ENCODE results near the gene SEPTIN6. TPM values are rescaled to one million over a fixed set of nuclear protein-coding genes. Genes with fewer than 3 reads are reported as not detected.

The SEPTIN6 gene
- total RNA-seq, 1 experiment from 2014 or later, result 62.9 TPM

DNA sequence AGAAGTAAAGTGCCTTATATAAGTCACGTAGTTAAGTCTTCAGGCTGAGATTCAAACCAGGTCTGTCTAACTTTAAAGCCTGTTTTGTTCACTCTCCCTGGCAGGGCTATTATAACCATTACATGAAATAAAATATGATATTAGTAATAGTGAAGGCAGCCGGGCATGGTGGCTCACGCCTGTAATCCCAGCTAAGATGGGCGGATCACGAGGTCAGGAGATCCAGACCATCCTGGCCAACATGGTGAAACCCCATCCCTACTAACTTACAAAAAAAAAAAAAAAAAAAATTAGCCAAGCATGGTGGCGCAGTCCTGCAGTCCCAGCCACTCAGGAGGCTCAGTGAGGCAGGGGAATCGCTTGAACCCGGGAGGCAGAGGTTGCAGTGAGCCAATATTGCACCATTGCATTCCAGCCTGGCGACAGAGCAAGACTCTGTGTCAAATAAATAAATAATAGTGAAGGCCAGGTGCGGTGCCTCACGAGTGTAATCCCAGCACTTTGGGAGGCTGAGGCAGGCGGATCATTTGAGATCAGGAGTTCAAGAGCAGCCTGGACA, 43.3 kb upstream of the SEPTIN6 start:
- TF ChIP-seq PRRX2 (CRISPR knock-in tag; IDR thresholded peaks at IDR 0.05) (no peak), GABPB1 (CRISPR knock-in tag; IDR thresholded peaks at IDR 0.05) (peak; percentile 46; the same call in 1 of the 2 replicates)
- H3K9me3 Mint-ChIP-seq, result no peaks in the 10 kb centered on the region
- H3K4me1 Mint-ChIP-seq, result no peaks in the 10 kb centered on the region
- DNase-seq (ENCODE audit: low spot score) (no peak), ATAC-seq (no peak)
- H3K27ac Mint-ChIP-seq, result no peak overlapping the region
- ChIA-PET CTCF (interaction anchor here (0.6 to 1.6 kb wide), 2 partner anchors 101 to 169 kb away, joined by 3 read pairs; no protein-coding TSS in a partner anchor), POLR2A (no interaction called here)
- no peak overlapping the region for H3K4me3 Mint-ChIP-seq
- no peaks in the 10 kb centered on the region; the same call in 1 of the 2 replicates for H3K27me3 Mint-ChIP-seq (ENCODE audit: low read depth)
- H3K36me3 Mint-ChIP-seq, result no peaks in the 10 kb centered on the region

DNA sequence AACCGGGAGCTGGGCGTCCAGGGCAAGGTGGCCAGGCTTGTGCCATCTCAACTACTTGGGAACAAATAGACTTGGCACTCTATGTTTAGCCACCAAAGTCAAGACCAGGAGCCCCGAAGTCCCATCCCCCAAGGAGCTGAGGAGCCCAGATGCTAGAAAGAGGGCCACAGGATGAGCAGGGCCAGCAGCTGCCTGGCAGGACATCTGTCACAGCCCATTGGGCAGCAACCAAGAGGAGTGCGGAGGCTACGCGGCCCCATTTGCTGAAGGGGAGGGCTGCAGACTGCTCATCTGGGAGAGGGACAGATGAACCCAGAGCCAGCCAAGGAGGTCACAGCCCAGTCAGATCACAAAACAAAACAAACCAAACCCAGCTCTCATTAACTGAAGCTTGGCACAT, 42.5 kb upstream of the SEPTIN6 start:
- CTCF ChIA-PET, result interaction anchor here (0.6 to 1.6 kb wide), 3 partner anchors 100 to 168 kb away, joined by 3 read pairs; partner anchors contain the start of gene UBE2A

DNA sequence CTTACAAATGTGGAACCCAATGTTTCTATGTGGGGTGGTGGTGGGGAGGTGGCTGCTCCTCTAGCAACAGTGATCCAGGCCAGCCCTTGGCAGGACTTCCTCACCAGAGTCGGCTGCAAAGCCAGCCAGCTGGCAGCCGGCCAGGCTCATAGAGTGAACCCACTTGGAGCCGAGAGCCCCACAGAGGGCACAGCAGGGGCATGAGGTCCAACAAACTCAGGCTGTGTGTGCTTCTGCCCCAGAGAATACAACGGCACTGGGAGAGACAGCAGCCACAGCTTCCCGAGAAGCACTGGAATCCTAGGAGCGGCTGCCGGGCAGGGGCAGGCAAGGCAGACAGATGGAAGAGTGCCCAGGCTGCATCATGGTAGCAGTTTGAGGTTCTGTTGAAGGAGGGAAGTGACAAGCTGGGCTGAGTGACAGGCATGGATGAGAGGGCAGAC, 42.0 kb upstream of the SEPTIN6 start:
- ChIA-PET CTCF (interaction anchor here (0.6 to 1.6 kb wide), 3 partner anchors 91 to 252 kb away, joined by 3 to 6 read pairs (median 4); no protein-coding TSS in a partner anchor), POLR2A (no interaction called here)
- Mint-ChIP-seq H3K27me3 (ENCODE audit: low read depth) (no peaks in the 10 kb centered on the region; the same call in 1 of the 2 replicates), H3K27ac (no peak overlapping the region), H3K4me1 (no peaks in the 10 kb centered on the region), H3K4me3 (no peak overlapping the region), H3K9me3 (no peaks in the 10 kb centered on the region), H3K36me3 (no peaks in the 10 kb centered on the region)
- DNase-seq (ENCODE audit: low spot score) (no peak), ATAC-seq (no peak)
- TF ChIP-seq PRRX2 (CRISPR knock-in tag; IDR thresholded peaks at IDR 0.05) (no peak), FOXJ3 (CRISPR knock-in tag; IDR thresholded peaks at IDR 0.05; ENCODE audit: borderline replicate concordance) (no peak), TCF7 (CRISPR knock-in tag; IDR thresholded peaks at IDR 0.05; ENCODE audit: low read depth) (no peak), NR2C2 (CRISPR knock-in tag; IDR thresholded peaks at IDR 0.05) (no peak), CREM (CRISPR knock-in tag; IDR thresholded peaks at IDR 0.05) (no peak), MYBL2 (CRISPR knock-in tag; IDR thresholded peaks at IDR 0.05) (no peak), SMAD4 (CRISPR knock-in tag; IDR thresholded peaks at IDR 0.05) (no peak)
- TF ChIP-seq, protein P1, sequence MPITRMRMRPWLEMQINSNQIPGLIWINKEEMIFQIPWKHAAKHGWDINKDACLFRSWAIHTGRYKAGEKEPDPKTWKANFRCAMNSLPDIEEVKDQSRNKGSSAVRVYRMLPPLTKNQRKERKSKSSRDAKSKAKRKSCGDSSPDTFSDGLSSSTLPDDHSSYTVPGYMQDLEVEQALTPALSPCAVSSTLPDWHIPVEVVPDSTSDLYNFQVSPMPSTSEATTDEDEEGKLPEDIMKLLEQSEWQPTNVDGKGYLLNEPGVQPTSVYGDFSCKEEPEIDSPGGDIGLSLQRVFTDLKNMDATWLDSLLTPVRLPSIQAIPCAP (CRISPR knock-in tag; IDR thresholded peaks at IDR 0.05), result no peak
- TF ChIP-seq, protein P2, sequence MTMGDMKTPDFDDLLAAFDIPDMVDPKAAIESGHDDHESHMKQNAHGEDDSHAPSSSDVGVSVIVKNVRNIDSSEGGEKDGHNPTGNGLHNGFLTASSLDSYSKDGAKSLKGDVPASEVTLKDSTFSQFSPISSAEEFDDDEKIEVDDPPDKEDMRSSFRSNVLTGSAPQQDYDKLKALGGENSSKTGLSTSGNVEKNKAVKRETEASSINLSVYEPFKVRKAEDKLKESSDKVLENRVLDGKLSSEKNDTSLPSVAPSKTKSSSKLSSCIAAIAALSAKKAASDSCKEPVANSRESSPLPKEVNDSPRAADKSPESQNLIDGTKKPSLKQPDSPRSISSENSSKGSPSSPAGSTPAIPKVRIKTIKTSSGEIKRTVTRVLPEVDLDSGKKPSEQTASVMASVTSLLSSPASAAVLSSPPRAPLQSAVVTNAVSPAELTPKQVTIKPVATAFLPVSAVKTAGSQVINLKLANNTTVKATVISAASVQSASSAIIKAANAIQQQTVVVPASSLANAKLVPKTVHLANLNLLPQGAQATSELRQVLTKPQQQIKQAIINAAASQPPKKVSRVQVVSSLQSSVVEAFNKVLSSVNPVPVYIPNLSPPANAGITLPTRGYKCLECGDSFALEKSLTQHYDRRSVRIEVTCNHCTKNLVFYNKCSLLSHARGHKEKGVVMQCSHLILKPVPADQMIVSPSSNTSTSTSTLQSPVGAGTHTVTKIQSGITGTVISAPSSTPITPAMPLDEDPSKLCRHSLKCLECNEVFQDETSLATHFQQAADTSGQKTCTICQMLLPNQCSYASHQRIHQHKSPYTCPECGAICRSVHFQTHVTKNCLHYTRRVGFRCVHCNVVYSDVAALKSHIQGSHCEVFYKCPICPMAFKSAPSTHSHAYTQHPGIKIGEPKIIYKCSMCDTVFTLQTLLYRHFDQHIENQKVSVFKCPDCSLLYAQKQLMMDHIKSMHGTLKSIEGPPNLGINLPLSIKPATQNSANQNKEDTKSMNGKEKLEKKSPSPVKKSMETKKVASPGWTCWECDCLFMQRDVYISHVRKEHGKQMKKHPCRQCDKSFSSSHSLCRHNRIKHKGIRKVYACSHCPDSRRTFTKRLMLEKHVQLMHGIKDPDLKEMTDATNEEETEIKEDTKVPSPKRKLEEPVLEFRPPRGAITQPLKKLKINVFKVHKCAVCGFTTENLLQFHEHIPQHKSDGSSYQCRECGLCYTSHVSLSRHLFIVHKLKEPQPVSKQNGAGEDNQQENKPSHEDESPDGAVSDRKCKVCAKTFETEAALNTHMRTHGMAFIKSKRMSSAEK (CRISPR knock-in tag; IDR thresholded peaks at IDR 0.05; ENCODE audit: borderline replicate concordance), result no peak
- TF ChIP-seq, protein P3, sequence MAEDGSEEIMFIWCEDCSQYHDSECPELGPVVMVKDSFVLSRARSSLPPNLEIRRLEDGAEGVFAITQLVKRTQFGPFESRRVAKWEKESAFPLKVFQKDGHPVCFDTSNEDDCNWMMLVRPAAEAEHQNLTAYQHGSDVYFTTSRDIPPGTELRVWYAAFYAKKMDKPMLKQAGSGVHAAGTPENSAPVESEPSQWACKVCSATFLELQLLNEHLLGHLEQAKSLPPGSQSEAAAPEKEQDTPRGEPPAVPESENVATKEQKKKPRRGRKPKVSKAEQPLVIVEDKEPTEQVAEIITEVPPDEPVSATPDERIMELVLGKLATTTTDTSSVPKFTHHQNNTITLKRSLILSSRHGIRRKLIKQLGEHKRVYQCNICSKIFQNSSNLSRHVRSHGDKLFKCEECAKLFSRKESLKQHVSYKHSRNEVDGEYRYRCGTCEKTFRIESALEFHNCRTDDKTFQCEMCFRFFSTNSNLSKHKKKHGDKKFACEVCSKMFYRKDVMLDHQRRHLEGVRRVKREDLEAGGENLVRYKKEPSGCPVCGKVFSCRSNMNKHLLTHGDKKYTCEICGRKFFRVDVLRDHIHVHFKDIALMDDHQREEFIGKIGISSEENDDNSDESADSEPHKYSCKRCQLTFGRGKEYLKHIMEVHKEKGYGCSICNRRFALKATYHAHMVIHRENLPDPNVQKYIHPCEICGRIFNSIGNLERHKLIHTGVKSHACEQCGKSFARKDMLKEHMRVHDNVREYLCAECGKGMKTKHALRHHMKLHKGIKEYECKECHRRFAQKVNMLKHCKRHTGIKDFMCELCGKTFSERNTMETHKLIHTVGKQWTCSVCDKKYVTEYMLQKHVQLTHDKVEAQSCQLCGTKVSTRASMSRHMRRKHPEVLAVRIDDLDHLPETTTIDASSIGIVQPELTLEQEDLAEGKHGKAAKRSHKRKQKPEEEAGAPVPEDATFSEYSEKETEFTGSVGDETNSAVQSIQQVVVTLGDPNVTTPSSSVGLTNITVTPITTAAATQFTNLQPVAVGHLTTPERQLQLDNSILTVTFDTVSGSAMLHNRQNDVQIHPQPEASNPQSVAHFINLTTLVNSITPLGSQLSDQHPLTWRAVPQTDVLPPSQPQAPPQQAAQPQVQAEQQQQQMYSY (CRISPR knock-in tag; IDR thresholded peaks at IDR 0.05), result no peak

More for the DNA sequence above, 42.5 kb upstream of the SEPTIN6 start:
- Mint-ChIP-seq H3K9me3 (no peaks in the 10 kb centered on the region), H3K27ac (no peak overlapping the region), H3K27me3 (ENCODE audit: low read depth) (no peaks in the 10 kb centered on the region; the same call in 1 of the 2 replicates), H3K4me1 (no peaks in the 10 kb centered on the region), H3K36me3 (no peaks in the 10 kb centered on the region), H3K4me3 (no peak overlapping the region)
- TF ChIP-seq, protein P4, sequence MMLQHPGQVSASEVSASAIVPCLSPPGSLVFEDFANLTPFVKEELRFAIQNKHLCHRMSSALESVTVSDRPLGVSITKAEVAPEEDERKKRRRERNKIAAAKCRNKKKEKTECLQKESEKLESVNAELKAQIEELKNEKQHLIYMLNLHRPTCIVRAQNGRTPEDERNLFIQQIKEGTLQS (CRISPR knock-in tag; conservative IDR thresholded peaks at IDR 0.05), result no peak
- TF ChIP-seq CREM (CRISPR knock-in tag; IDR thresholded peaks at IDR 0.05) (no peak), ZBTB21 (CRISPR knock-in tag; IDR thresholded peaks at IDR 0.05; ENCODE audit: borderline replicate concordance) (no peak), SOX15 (CRISPR knock-in tag; IDR thresholded peaks at IDR 0.05) (no peak), ZNF671 (CRISPR knock-in tag; IDR thresholded peaks at IDR 0.05) (no peak), FOXP1 (CRISPR knock-in tag; IDR thresholded peaks at IDR 0.05; ENCODE audit: borderline replicate concordance) (no peak), SP1 (CRISPR knock-in tag; conservative IDR thresholded peaks at IDR 0.05) (no peak), RORB (CRISPR knock-in tag; IDR thresholded peaks at IDR 0.05) (no peak), MXD4 (CRISPR knock-in tag; IDR thresholded peaks at IDR 0.05; ENCODE audit: borderline replicate concordance) (no peak)
- TF ChIP-seq, protein P5, sequence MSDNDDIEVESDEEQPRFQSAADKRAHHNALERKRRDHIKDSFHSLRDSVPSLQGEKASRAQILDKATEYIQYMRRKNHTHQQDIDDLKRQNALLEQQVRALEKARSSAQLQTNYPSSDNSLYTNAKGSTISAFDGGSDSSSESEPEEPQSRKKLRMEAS (CRISPR knock-in tag; IDR thresholded peaks at IDR 0.05), result no peak
- TF ChIP-seq, protein P6, sequence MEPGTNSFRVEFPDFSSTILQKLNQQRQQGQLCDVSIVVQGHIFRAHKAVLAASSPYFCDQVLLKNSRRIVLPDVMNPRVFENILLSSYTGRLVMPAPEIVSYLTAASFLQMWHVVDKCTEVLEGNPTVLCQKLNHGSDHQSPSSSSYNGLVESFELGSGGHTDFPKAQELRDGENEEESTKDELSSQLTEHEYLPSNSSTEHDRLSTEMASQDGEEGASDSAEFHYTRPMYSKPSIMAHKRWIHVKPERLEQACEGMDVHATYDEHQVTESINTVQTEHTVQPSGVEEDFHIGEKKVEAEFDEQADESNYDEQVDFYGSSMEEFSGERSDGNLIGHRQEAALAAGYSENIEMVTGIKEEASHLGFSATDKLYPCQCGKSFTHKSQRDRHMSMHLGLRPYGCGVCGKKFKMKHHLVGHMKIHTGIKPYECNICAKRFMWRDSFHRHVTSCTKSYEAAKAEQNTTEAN (CRISPR knock-in tag; IDR thresholded peaks at IDR 0.05), result no peak
- TF ChIP-seq, protein P7, sequence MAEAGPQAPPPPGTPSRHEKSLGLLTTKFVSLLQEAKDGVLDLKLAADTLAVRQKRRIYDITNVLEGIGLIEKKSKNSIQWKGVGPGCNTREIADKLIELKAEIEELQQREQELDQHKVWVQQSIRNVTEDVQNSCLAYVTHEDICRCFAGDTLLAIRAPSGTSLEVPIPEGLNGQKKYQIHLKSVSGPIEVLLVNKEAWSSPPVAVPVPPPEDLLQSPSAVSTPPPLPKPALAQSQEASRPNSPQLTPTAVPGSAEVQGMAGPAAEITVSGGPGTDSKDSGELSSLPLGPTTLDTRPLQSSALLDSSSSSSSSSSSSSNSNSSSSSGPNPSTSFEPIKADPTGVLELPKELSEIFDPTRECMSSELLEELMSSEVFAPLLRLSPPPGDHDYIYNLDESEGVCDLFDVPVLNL (CRISPR knock-in tag; IDR thresholded peaks at IDR 0.05; ENCODE audit: borderline replicate concordance, low read depth), result no peak
- TF ChIP-seq, protein P8, sequence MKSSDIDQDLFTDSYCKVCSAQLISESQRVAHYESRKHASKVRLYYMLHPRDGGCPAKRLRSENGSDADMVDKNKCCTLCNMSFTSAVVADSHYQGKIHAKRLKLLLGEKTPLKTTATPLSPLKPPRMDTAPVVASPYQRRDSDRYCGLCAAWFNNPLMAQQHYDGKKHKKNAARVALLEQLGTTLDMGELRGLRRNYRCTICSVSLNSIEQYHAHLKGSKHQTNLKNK (CRISPR knock-in tag; IDR thresholded peaks at IDR 0.05), result no peak
- POLR2A ChIA-PET, result no interaction called here
- ATAC-seq (no peak), DNase-seq (ENCODE audit: low spot score) (no peak)
